Mesodermal cell (in vitro differentiated cells): ENCODE measurements around the gene SMARCC1.

ENCODE experiments used
- H3K27ac ChIP-seq: 2 replicates; pipeline ENCODE4 v1.7.0; 2013; ENCODE audit warnings: mild to moderate bottlenecking, low read depth, low read length, moderate library complexity; ENCODE audit not compliant: severe bottlenecking
- H3K36me3 ChIP-seq: 2 replicates; pipeline ENCODE4 v1.7.1; 2013; ENCODE audit warnings: mild to moderate bottlenecking, low read length, moderate library complexity; ENCODE audit not compliant: control insufficient read depth, insufficient read depth
- H3K4me1 ChIP-seq: one replicate; pipeline ENCODE4 v1.7.1; 2013; ENCODE audit warnings: mild to moderate bottlenecking, low read length; ENCODE audit not compliant: insufficient read depth, control insufficient read depth, poor library complexity, severe bottlenecking
- H3K4me3 ChIP-seq: 2 replicates; pipeline ENCODE4 v1.7.0; 2013; ENCODE audit warnings: low read length, control low read depth, mild to moderate bottlenecking; ENCODE audit not compliant: insufficient read depth, poor library complexity, severe bottlenecking; ENCODE audit errors: extremely low read depth
- H3K9me3 ChIP-seq: 2 replicates; pipeline ENCODE4 v1.7.1; 2013; ENCODE audit warnings: mild to moderate bottlenecking, low read length, moderate library complexity; ENCODE audit not compliant: control insufficient read depth
- WGBS, 2 experiments: methylation state at CpG; one replicate each; pipeline ENCODE4 v1.1.5; 2013; ENCODE audit warnings: missing lambda C conversion rate in 2 of 2; ENCODE audit not compliant: insufficient coverage in 2 of 2; 5-methylcytosine and 5-hydroxymethylcytosine counted together

SMARCC1 gene

DNA sequence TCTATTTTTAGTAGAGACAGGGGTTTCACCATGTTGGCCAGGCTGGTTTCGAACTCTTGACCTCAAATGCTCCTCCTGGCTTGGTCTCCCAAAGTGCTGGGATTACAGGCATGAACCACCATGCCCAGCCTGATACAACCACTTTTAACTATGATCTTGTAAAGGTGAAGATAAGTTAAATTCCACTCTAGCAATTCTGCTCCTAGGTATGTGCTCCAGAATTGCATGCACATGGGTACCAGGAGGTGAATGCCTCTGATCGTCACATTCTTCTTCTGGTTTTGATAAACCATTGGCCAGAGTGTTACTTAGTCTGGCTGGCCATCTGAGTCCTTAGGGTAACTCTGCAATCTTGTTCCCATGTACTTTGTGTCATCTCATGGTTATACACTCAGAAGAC lies 225.3 kb downstream of the SMARCC1 start:
- Histone ChIP-seq H3K9me3 (no peaks in the 10 kb centered on the region), H3K4me1 (no peaks in the 10 kb centered on the region), H3K4me3 (no peak overlapping the region), H3K36me3 (no peaks in the 10 kb centered on the region), H3K27ac (no peak overlapping the region)
- WGBS, 2 experiments = 83 to 86% methylated on average over 1 of the region's 2 CpGs

DNA sequence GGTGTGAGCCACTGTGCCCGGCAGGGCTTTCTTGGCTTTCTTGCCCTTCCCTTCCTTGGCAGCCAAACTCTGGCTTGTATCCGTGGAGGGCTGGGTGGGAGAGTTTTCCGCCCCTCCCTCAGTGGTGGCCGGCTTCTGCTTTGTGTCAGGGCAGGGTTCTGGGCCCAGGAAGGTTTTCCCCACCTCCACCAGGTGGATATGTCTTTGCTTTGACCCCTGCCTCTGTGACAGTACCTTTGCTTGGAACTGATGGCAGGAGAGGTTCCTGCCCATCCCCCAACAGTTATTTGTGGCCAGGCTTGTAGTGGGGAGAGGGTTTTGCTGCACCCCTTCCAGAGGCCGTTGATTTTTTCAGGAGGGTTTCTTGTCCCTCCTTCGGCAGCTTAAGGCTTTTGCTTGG lies 227.4 kb downstream of the SMARCC1 start:
- WGBS, 2 experiments = 81 to 100% methylated on average over 1 to 4 of the region's 6 CpGs
- H3K27ac ChIP-seq = no peak overlapping the region
- no peaks in the 10 kb centered on the region for H3K4me1 ChIP-seq
- no peak overlapping the region for H3K4me3 ChIP-seq
- H3K36me3 ChIP-seq = no peaks in the 10 kb centered on the region
- no peaks in the 10 kb centered on the region for H3K9me3 ChIP-seq

DNA sequence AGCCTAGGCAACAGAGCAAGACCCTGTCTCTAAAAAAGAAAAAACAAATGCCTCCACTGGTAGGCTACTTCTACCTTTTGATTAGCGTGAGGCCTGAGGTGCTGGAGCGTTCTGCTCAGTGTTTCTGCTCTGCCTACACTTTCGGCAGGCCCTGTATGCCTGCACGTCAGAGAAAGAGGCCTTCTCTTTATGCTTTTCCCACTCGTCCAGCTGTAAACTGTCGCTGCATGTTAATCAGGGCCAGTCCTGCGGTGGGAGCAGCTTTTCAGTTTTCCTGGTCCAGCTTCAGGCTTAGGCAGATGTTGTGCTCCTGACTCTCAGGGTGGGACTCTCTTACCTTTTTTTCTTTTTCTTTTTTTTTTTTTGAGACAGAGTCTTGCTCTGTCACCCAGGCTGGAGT lies 228.3 kb downstream of the SMARCC1 start:
- 85 to 88% methylated on average over 7 of the region's 7 CpGs for WGBS, 2 experiments
- no peaks in the 10 kb centered on the region for H3K9me3 ChIP-seq
- H3K36me3 ChIP-seq = no peaks in the 10 kb centered on the region
- H3K27ac ChIP-seq = no peak overlapping the region
- H3K4me1 ChIP-seq = no peaks in the 10 kb centered on the region
- H3K4me3 ChIP-seq = no peak overlapping the region

GRCh38 chr3:47542471-47543173 lies 239.1 kb downstream of the SMARCC1 start:
- Histone ChIP-seq H3K36me3 (no peaks in the 10 kb centered on the region), H3K4me1 (no peaks in the 10 kb centered on the region), H3K4me3 (no peak overlapping the region), H3K9me3 (no peaks in the 10 kb centered on the region), H3K27ac (no peak overlapping the region)
- WGBS, 2 experiments = 74 to 87% methylated on average over 14 to 21 of the region's 21 CpGs

GRCh38 chr3:47541583-47542108 lies 240.0 kb downstream of the SMARCC1 start:
- Histone ChIP-seq H3K9me3 (no peaks in the 10 kb centered on the region), H3K4me1 (no peaks in the 10 kb centered on the region), H3K27ac (no peak overlapping the region), H3K4me3 (no peak overlapping the region), H3K36me3 (no peaks in the 10 kb centered on the region)
- 81 to 86% methylated on average over 3 to 4 of the region's 6 CpGs for whole genome bisulfite sequencing, 2 experiments

DNA sequence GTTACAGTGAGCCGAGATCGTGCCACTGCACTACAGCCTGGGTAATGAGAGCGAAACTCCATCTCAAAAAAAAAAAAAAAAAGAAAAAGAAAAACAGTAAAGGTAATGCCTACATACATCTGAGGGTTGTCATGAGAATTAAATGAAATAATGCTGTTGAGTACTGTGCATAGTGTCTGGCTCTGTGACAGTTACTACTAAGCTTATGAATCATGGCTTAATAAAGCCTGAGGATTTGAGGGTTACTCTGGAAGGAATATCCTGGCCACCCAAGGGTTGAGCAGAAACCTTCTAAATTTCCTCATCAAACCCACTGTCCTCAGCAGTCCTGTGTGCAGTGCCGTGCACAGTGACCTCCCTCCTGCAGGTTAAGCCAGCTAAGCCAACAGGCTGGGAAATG lies 241.4 kb downstream of the SMARCC1 start:
- Histone ChIP-seq H3K27ac (no peak overlapping the region), H3K9me3 (no peaks in the 10 kb centered on the region), H3K36me3 (no peaks in the 10 kb centered on the region), H3K4me3 (no peak overlapping the region), H3K4me1 (no peaks in the 10 kb centered on the region)
- WGBS, 2 experiments = 100% methylated on average over 1 to 2 of the region's 4 CpGs

- Histone ChIP-seq H3K4me1 (no peaks in the 10 kb centered on the region), H3K4me3 (no peak overlapping the region), H3K27ac (no peak overlapping the region), H3K9me3 (peaks cover 6% of the 10 kb centered on the region), H3K36me3 (no peaks in the 10 kb centered on the region)
- 88 to 89% methylated on average over 4 to 5 of the region's 6 CpGs for WGBS, 2 experiments
These were observed 244.7 kb downstream of the SMARCC1 start for GRCh38 chr3:47536967-47537366.

- no peak overlapping the region for H3K4me3 ChIP-seq
- no peaks in the 10 kb centered on the region for H3K4me1 ChIP-seq
- H3K9me3 ChIP-seq = peaks cover 6% of the 10 kb centered on the region
- H3K27ac ChIP-seq = no peak overlapping the region
- no peaks in the 10 kb centered on the region for H3K36me3 ChIP-seq
- WGBS, 2 experiments = 91 to 94% methylated on average over 13 to 18 of the region's 19 CpGs
These were observed 245.3 kb downstream of the SMARCC1 start for GRCh38 chr3:47536221-47536891.
